HepG2 (cell line): ENCODE data around the gene MED12L. TPM values are rescaled to one million over a fixed set of nuclear protein-coding genes. Genes with fewer than 3 reads are reported as not detected.

Source experiments
- KIAA2018 ChIP-seq: sonication (generic); formaldehyde crosslinking; IDR thresholded peaks from 2 replicates; pipeline ENCODE4 v1.5.0; 2020; ENCODE audit warnings: mild to moderate bottlenecking, missing genetic modification reagents, borderline replicate concordance
- KLF12 ChIP-seq: sonication (generic); formaldehyde crosslinking; IDR thresholded peaks from 2 replicates; pipeline ENCODE4 v1.4.0; 2020; ENCODE audit warnings: missing genetic modification reagents, borderline replicate concordance
- SRSF9 ChIP-seq: fragments of 200-400 bp; formaldehyde crosslinking; IDR thresholded peaks from 2 replicates; pipeline ENCODE4 v1.6.1; 2018; ENCODE audit warnings: borderline replicate concordance, mild to moderate bottlenecking, low read depth, low read length; ENCODE audit not compliant: insufficient read depth, poor library complexity, severe bottlenecking
- ZNF335 ChIP-seq: sonication (generic); formaldehyde crosslinking; IDR thresholded peaks from 2 replicates; pipeline ENCODE4 v1.4.0; 2020; ENCODE audit warnings: missing genetic modification reagents
- ZNF576 ChIP-seq: sonication (generic); formaldehyde crosslinking; IDR thresholded peaks from 2 replicates; pipeline ENCODE4 v1.4.0; 2020; ENCODE audit warnings: mild to moderate bottlenecking, missing genetic modification reagents
- polyA plus RNA-seq, 8 experiments: library from polyadenylated mRNA; depleted of rRNA in 3 of 8; stranded (reverse) in 7 of 8; unstranded in 1 of 8; fragments of >200 nt; fragmentation: Illumina TruSeq in 4 of 8; extraction: Trizol in 4 of 8; gene quantifications; 2 replicates each; pipeline versions ENCODE4 v1.2.1 to v1.2.3, GENCODE V29; 2011 to 2016; ENCODE audit warnings: low read depth in 4 of 8, missing spikeins in 1 of 8, mixed read lengths in 1 of 8; ENCODE audit not compliant: insufficient read depth in 1 of 8
- total RNA-seq, 5 experiments: library from RNA; depleted of rRNA; stranded (reverse); fragments of >200 nt; fragmentation: Illumina TruSeq; extraction: Trizol; gene quantifications; 2 replicates each; pipeline ENCODE4 v1.2.3, GENCODE V29; 2016; ENCODE audit warnings: low read depth in 1 of 5

Gene MED12L
- total and polyA plus RNA-seq, 2 of the 13 experiments (the other 11 are each of a cell fraction or from before 2014, with no cell fraction given) = 0.07 to 0.64 TPM

- TF ChIP-seq KIAA2018 (CRISPR knock-in tag) (no peak), ZNF335 (CRISPR knock-in tag) (no peak), ZNF576 (CRISPR knock-in tag) (no peak), SRSF9 (no peak), KLF12 (no peak)
These were observed 88.9 kb downstream of the MED12L start (continued) for GRCh38 chr3:151174351-151174750.
